Adipose tissue (tissue), 3 donors: ENCODE results near the gene FIGNL1. TPM values are rescaled to one million over a fixed set of nuclear protein-coding genes. Genes with fewer than 3 reads are reported as not detected.
"Not testable (repeated sequence)": the region's sequence is repeated elsewhere in the genome, so short reads cannot be mapped to it uniquely, and the experiment has no call there.

ENCODE experiments used
- H3K27ac ChIP-seq: one replicate; pipeline ENCODE4 v1.5.1; 2013; ENCODE audit warnings: low read depth, low read length
- whole genome bisulfite sequencing, 3 donors: extraction: QIAGEN DNeasy Blood & Tissue Kit; methylation state at CpG; one replicate each; pipeline ENCODE4 v1.1.7; 2013; 5-methylcytosine and 5-hydroxymethylcytosine counted together
- polyA plus RNA-seq, 3 donors: library from polyadenylated mRNA; stranded (reverse); fragments of 200-250 nt; gene quantifications; one replicate each; pipeline ENCODE4 v1.2.3, GENCODE V29; 2013
- donor health status: healthy with polysubstance abuse.
- donor health status: Bipolar disorder and iron deficiency.
- donor health status: healthy.

FIGNL1 gene
- polyA plus RNA-seq, 3 donors = 1.3 to 5.4 (median 2.9) TPM

- no peak overlapping the region for H3K27ac ChIP-seq
- 54 to 75% (median 67%) methylated on average over 8 of the region's 8 CpGs for WGBS, 3 donors
Measured at GRCh38 chr7:50474382-50475160, 24.4 kb upstream of the FIGNL1 start.

GRCh38 chr7:50473531-50473930, 23.4 kb upstream of the FIGNL1 start:
- no peak overlapping the region for H3K27ac ChIP-seq
- 91 to 93% (median 91%) methylated on average over 4 of the region's 4 CpGs for WGBS, 3 donors

- 91 to 93% (median 93%) methylated on average over 7 of the region's 7 CpGs for WGBS, 3 donors
- no peak overlapping the region for H3K27ac ChIP-seq
Measured at GRCh38 chr7:50472427-50472826, 22.3 kb upstream of the FIGNL1 start.

- 89 to 92% (median 91%) methylated on average over 5 of the region's 5 CpGs for WGBS, 3 donors
- H3K27ac ChIP-seq = no peak overlapping the region
Measured at GRCh38 chr7:50471970-50472369, 21.8 kb upstream of the FIGNL1 start.

GRCh38 chr7:50470250-50471163, 20.4 kb upstream of the FIGNL1 start:
- 92 to 95% (median 94%) methylated on average over 17 of the region's 17 CpGs for WGBS, 3 donors

GRCh38 chr7:50469181-50469580, 19.0 kb upstream of the FIGNL1 start:
- 92 to 95% (median 93%) methylated on average over 4 of the region's 4 CpGs for WGBS, 3 donors
- no peak overlapping the region for H3K27ac ChIP-seq

More at GRCh38 chr7:50470250-50471163, 20.4 kb upstream of the FIGNL1 start:
- no peak overlapping the region for H3K27ac ChIP-seq

GRCh38 chr7:50467817-50468610, 17.9 kb upstream of the FIGNL1 start:
- H3K27ac ChIP-seq = no peak overlapping the region
- WGBS, 3 donors = 10 to 12% (median 10%) methylated on average over 30 of the region's 30 CpGs

GRCh38 chr7:50466815-50467585, 16.9 kb upstream of the FIGNL1 start:
- no peak overlapping the region for H3K27ac ChIP-seq
- 93 to 98% (median 96%) methylated on average over 11 of the region's 11 CpGs for WGBS, 3 donors

GRCh38 chr7:50463035-50463434, 12.9 kb upstream of the FIGNL1 start:
- no peak overlapping the region for H3K27ac ChIP-seq
- 91 to 96% (median 95%) methylated on average over 13 of the region's 13 CpGs for WGBS, 3 donors

- WGBS, 3 donors = 84 to 93% (median 90%) methylated on average over 4 of the region's 4 CpGs
- H3K27ac ChIP-seq = no peak overlapping the region
Measured at GRCh38 chr7:50462361-50462760, 12.2 kb upstream of the FIGNL1 start.

GRCh38 chr7:50461695-50462094, 11.5 kb upstream of the FIGNL1 start:
- no peak overlapping the region for H3K27ac ChIP-seq

GRCh38 chr7:50459183-50459582, 9.0 kb upstream of the FIGNL1 start:
- WGBS, 3 donors = 96 to 98% (median 96%) methylated on average over 18 to 25 of the region's 27 CpGs
- H3K27ac ChIP-seq = not testable (repeated sequence)

More at GRCh38 chr7:50461695-50462094, 11.5 kb upstream of the FIGNL1 start:
- whole genome bisulfite sequencing, 3 donors = 90 to 98% (median 96%) methylated on average over 1 of the region's 1 CpG

- WGBS, 3 donors = 83 to 94% methylated on average over 1 to 2 of the region's 4 CpGs; no CpG with 5 or more reads in 1 of the 3 donors
- not testable (repeated sequence) for H3K27ac ChIP-seq
Measured at GRCh38 chr7:50458651-50459050, 8.5 kb upstream of the FIGNL1 start.

GRCh38 chr7:50456371-50457123, 6.4 kb upstream of the FIGNL1 start:
- H3K27ac ChIP-seq = no peak overlapping the region
- 46 to 80% (median 54%) methylated on average over 3 of the region's 3 CpGs for WGBS, 3 donors

GRCh38 chr7:50455658-50456057, 5.5 kb upstream of the FIGNL1 start:
- H3K27ac ChIP-seq = no peak overlapping the region

GRCh38 chr7:50454968-50455367, 4.8 kb upstream of the FIGNL1 start:
- no peak overlapping the region for H3K27ac ChIP-seq
- WGBS, 3 donors = 61 to 77% (median 67%) methylated on average over 5 of the region's 5 CpGs

- 9 to 20% (median 16%) methylated on average over 32 of the region's 32 CpGs for WGBS, 3 donors
- H3K27ac ChIP-seq = no peak overlapping the region
Measured at GRCh38 chr7:50450590-50451032, 461 bp upstream of the FIGNL1 start.
